Adrenal gland (tissue), 12 donors: ENCODE results near the gene MS4A14. TPM values are rescaled to one million over a fixed set of nuclear protein-coding genes. Genes with fewer than 3 reads are reported as not detected.
A peak's percentile ranks its signal among the peaks of the same experiment; 100 is the strongest.

Experiments
- DNase-seq, 7 donors: peaks; one replicate each; pipeline ENCODE4 v3.0.0-alpha.2; 2019 to 2020
- H3K27ac ChIP-seq, 5 donors: fragments of 200-600 bp; sonication (generic) in 4 of 5; 1 replicate in 3 of 5; 2 replicates in 2 of 5; pipeline versions ENCODE4 v1.5.1 to v1.8.0; 2016 to 2020; ENCODE audit warnings: mild to moderate bottlenecking in 1 of 5
- H3K27me3 ChIP-seq: fragments of 200-600 bp; 2 replicates; pipeline ENCODE4 v1.8.0; 2021
- H3K36me3 ChIP-seq, 2 donors: fragments of 200-600 bp; replicated peaks in 1 of 2; 1 replicate in 1 of 2; 2 replicates in 1 of 2; pipeline versions ENCODE4 v1.5.1 to v1.8.0; 2018 to 2022
- H3K4me1 ChIP-seq, 2 donors: fragments of 200-600 bp; replicated peaks in 1 of 2; 1 replicate in 1 of 2; 2 replicates in 1 of 2; pipeline versions ENCODE4 v1.5.1 to v1.8.0; 2018 to 2021
- H3K4me3 ChIP-seq, 4 donors: fragments of 200-600 bp; sonication (generic) in 3 of 4; one replicate each; pipeline ENCODE4 v1.5.1; 2016 to 2018
- H3K9me3 ChIP-seq, 3 donors: fragments of 200-600 bp; sonication (generic) in 1 of 3; replicated peaks in 1 of 3; 1 replicate in 2 of 3; 2 replicates in 1 of 3; pipeline versions ENCODE4 v1.5.1 to v1.8.0; 2016 to 2021
- CTCF ChIP-seq, 6 experiments: fragments of 450-650 bp in 4 of 6; fragments of 200-600 bp in 2 of 6; sonication (generic) in 1 of 6; IDR thresholded peaks; 1 replicate in 5 of 6; 2 replicates in 1 of 6; pipeline versions ENCODE4 v1.5.1 to v1.8.0; 2016 to 2021; ENCODE audit warnings: antibody characterized with exemption in 6 of 6, mild to moderate bottlenecking in 2 of 6, moderate library complexity in 1 of 6
- POLR2A ChIP-seq, 2 donors: fragments of 450-650 bp; IDR thresholded peaks; one replicate each; pipeline ENCODE4 v1.6.1; 2017; ENCODE audit warnings: antibody characterized with exemption in 2 of 2, mild to moderate bottlenecking in 2 of 2, moderate library complexity in 1 of 2
- WGBS, 4 donors: extraction: QIAGEN DNeasy Blood & Tissue Kit in 2 of 4; methylation state at CpG; one replicate each; pipeline versions ENCODE4 v1.1.5 to v1.1.7; 2013 to 2017; 5-methylcytosine and 5-hydroxymethylcytosine counted together
- intact Hi-C, 2 donors: fragments of 100-400 bp; cut with DNase I; formaldehyde crosslinking; loops; one replicate each; pipeline versions ENCODE4 v1.14.1 to v1.15.0; 2022 to 2023
- polyA plus RNA-seq, 3 donors: library from polyadenylated mRNA; stranded (reverse); fragments of 200-250 nt in 2 of 3; fragments of 350-450 nt in 1 of 3; fragmentation: Illumina TruSeq in 1 of 3; extraction: RNeasy Lipid Tissue Mini Kit (QIAGEN cat#74804) in 1 of 3; gene quantifications; one replicate each; pipeline ENCODE4 v1.2.3, GENCODE V29; 2013 to 2014
- total RNA-seq, 9 donors: library from RNA; depleted of rRNA in 4 of 9; stranded (reverse); fragments of >200 nt in 4 of 9; fragments of 120-200 nt in 1 of 9; fragmentation: NEBNext Ultra II Directional in 1 of 9; extraction: Animal tissue kit (Norgen Biotek cat#: 25700) in 1 of 9; gene quantifications; one replicate each; pipeline versions ENCODE4 v1.1.0 to v1.2.4, GENCODE V29; 2013 to 2023
- donor health status: healthy with polysubstance abuse.
- donor health status: Bipolar disorder and iron deficiency.
- donor health status: DM: yes; HTN: yes; CAD: no.
- donor health status: DM: no; HTN: no; CAD: no.
- donor health status: DM: no; HTN: no; CAD: no.
- donor health status: DM: yes; HTN: yes; CAD: no.

Gene MS4A14
- total and polyA plus RNA-seq, 12 donors, result 0.44 to 6.0 (median 2.1) TPM

- TF ChIP-seq CTCF (IDR thresholded peaks at IDR 0.05) (no peak), POLR2A (IDR thresholded peaks at IDR 0.05) (no peak)
- no peaks in the 10 kb centered on the region for H3K9me3 ChIP-seq
- intact Hi-C loops, result no loop called here
- H3K27me3 ChIP-seq, result no peaks in the 10 kb centered on the region
- no peak for DNase-seq
- 66 to 87% (median 80%) methylated on average over 5 of the region's 5 CpGs for WGBS, 4 donors
- H3K27ac ChIP-seq, result no peak overlapping the region
- no peak overlapping the region for H3K4me3 ChIP-seq
- H3K36me3 ChIP-seq, result no peaks in the 10 kb centered on the region
- no peaks in the 10 kb centered on the region for H3K4me1 ChIP-seq
Observed at GRCh38 chr11:60393016-60393415, 3.2 kb upstream of the MS4A14 start.

GRCh38 chr11:60394666-60395380 is 1.4 kb upstream of the MS4A14 start:
- H3K4me1 ChIP-seq, result no peaks in the 10 kb centered on the region
- no peaks in the 10 kb centered on the region for H3K9me3 ChIP-seq
- intact Hi-C loops, result no loop called here
- 64 to 74% (median 70%) methylated on average over 7 of the region's 7 CpGs for WGBS, 4 donors
- H3K27me3 ChIP-seq, result no peaks in the 10 kb centered on the region
- H3K27ac ChIP-seq, result no peak overlapping the region
- TF ChIP-seq POLR2A (IDR thresholded peaks at IDR 0.05) (no peak), CTCF (IDR thresholded peaks at IDR 0.05) (no peak)
- no peak for DNase-seq
- no peak overlapping the region for H3K4me3 ChIP-seq
- no peaks in the 10 kb centered on the region for H3K36me3 ChIP-seq

GRCh38 chr11:60396799-60397198 is 540 bp downstream of the MS4A14 start:
- no peak for TF ChIP-seq CTCF (IDR thresholded peaks at IDR 0.05)
- no peak for TF ChIP-seq POLR2A (IDR thresholded peaks at IDR 0.05)
- Histone ChIP-seq H3K9me3 (no peaks in the 10 kb centered on the region), H3K27me3 (no peaks in the 10 kb centered on the region), H3K36me3 (no peaks in the 10 kb centered on the region), H3K27ac (peak overlapping the region in 1 of 5 donors; percentile 34), H3K4me1 (no peaks in the 10 kb centered on the region), H3K4me3 (no peak overlapping the region)
- intact Hi-C loops, result no loop called here
- WGBS, 4 donors, result 0 to 11% (median 8%) methylated on average over 1 of the region's 1 CpG
- no peak for DNase-seq

- TF ChIP-seq CTCF (IDR thresholded peaks at IDR 0.05), result no peak
- no peak for TF ChIP-seq POLR2A (IDR thresholded peaks at IDR 0.05)
- Histone ChIP-seq H3K4me3 (no peak overlapping the region), H3K36me3 (no peaks in the 10 kb centered on the region), H3K27ac (no peak overlapping the region), H3K4me1 (no peaks in the 10 kb centered on the region), H3K27me3 (no peaks in the 10 kb centered on the region), H3K9me3 (peaks cover 0 to 4% (median 0%) of the 10 kb centered on the region in 3 donors)
- intact Hi-C loops, result no loop called here
- 13 to 38% (median 27%) methylated on average over 2 of the region's 2 CpGs for WGBS, 4 donors
- DNase-seq, result no peak
Observed at GRCh38 chr11:60420015-60420414, 23.8 kb downstream of the MS4A14 start.
